DND-41 (cell line): ENCODE measurements around the gene SYNCRIP.

Experiments used
- EZH2 ChIP-seq: IDR thresholded peaks from 3 replicates; pipeline ENCODE4 v1.6.1; 2012; ENCODE audit warnings: borderline replicate concordance, low read depth, mild to moderate bottlenecking, moderate library complexity, low read length, inconsistent platforms; ENCODE audit not compliant: severe bottlenecking
- TF ChIP-seq, protein P1 (sequence below): IDR thresholded peaks from 2 replicates; pipeline ENCODE4 v1.5.1; 2012; ENCODE audit warnings: borderline replicate concordance, low read length, moderate library complexity, mild to moderate bottlenecking; ENCODE audit not compliant: poor library complexity, severe bottlenecking; ENCODE audit errors: extremely low read depth

DNA sequence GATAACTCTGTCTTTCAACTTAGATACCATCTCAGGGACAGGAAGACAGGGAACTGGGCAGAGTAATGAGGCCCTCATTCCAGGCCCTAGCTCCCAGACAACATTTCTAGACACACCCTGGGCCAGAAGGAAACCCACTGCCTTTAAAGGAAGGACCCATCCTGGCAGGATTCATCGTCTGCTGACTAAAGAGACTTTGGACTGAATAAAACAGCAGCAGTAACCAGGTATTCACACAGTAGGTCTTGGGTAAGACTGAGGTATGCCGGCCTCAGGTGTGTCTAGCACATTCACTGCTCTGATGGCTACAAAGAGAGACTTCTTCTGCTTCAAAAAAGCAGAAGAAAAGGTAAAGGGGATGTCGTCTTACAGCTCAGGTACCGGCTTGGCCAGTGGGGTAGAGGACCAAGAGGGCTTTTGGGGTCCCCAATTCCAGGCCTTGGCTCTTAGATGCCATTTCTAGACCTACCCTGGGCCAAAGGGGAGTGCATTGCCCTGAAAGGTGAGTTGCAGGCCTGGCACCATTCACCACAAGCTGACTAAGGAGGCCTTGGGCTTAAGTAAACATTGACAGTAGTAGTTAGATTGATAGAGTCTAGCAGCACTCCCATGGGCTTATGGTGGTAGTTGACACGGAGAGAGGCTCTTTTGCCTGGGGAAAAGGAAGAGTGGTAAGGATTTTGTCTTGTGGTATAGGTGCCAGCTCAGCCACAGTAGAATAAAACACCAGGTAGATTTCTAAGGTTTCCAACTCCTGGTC, 62.4 kb downstream of the SYNCRIP start:
- TF ChIP-seq, protein P1, sequence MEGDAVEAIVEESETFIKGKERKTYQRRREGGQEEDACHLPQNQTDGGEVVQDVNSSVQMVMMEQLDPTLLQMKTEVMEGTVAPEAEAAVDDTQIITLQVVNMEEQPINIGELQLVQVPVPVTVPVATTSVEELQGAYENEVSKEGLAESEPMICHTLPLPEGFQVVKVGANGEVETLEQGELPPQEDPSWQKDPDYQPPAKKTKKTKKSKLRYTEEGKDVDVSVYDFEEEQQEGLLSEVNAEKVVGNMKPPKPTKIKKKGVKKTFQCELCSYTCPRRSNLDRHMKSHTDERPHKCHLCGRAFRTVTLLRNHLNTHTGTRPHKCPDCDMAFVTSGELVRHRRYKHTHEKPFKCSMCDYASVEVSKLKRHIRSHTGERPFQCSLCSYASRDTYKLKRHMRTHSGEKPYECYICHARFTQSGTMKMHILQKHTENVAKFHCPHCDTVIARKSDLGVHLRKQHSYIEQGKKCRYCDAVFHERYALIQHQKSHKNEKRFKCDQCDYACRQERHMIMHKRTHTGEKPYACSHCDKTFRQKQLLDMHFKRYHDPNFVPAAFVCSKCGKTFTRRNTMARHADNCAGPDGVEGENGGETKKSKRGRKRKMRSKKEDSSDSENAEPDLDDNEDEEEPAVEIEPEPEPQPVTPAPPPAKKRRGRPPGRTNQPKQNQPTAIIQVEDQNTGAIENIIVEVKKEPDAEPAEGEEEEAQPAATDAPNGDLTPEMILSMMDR: no peak
- no peak for TF ChIP-seq EZH2
